Stimulated activated CD4-positive, alpha-beta T cell treated with anti-CD3 and anti-CD28 coated beads, TNF-alpha, amount 100 ng/mL, for 24 hours (primary cell): Measurements from ENCODE around the gene BIRC5.
"Not testable (repeated sequence)": the region's sequence is repeated elsewhere in the genome, so short reads cannot be mapped to it uniquely, and the experiment has no call there.

Source experiments
- DNase-seq, 3 experiments: peaks; one replicate each; pipeline ENCODE4 v3.0.0-alpha.2; 2020; ENCODE audit warnings: low read depth in 3 of 3

The BIRC5 gene

GRCh38 chr17:78224231-78225087, 10.4 kb downstream of the BIRC5 start:
- DNase-seq: no peak

- DNase-seq: no peak
These were observed 11.2 kb downstream of the BIRC5 start for GRCh38 chr17:78225088-78225865.

- DNase-seq: no peak
These were observed 12.2 kb downstream of the BIRC5 start for GRCh38 chr17:78226055-78226758.

GRCh38 chr17:78226759-78227454, 12.9 kb downstream of the BIRC5 start:
- DNase-seq: no peak

- no peak for DNase-seq
These were observed 13.4 kb downstream of the BIRC5 start for GRCh38 chr17:78227455-78227916.

- no peak for DNase-seq
These were observed 14.1 kb downstream of the BIRC5 start for GRCh38 chr17:78228176-78228575.

- DNase-seq: no peak
These were observed 16.4 kb downstream of the BIRC5 start for GRCh38 chr17:78230252-78230962.

- DNase-seq: no peak
These were observed 17.2 kb downstream of the BIRC5 start, which contains the start of gene TMEM235 for GRCh38 chr17:78230996-78231935. Gene TMEM235, plus strand, starts transcription at chr17:78231631. Its CDS starts 393 bp downstream, at chr17:78232024.

GRCh38 chr17:78231991-78232858, 18.2 kb downstream of the BIRC5 start:
- no peak for DNase-seq

GRCh38 chr17:78232859-78233173, 18.8 kb downstream of the BIRC5 start:
- DNase-seq: no peak

- DNase-seq: no peak
These were observed 19.6 kb downstream of the BIRC5 start for GRCh38 chr17:78233678-78234077.

- no peak for DNase-seq
These were observed 20.3 kb downstream of the BIRC5 start for GRCh38 chr17:78234261-78234865.

- DNase-seq: not testable (repeated sequence)
These were observed 21.0 kb downstream of the BIRC5 start for GRCh38 chr17:78235022-78235421.

GRCh38 chr17:78235885-78236284, 21.8 kb downstream of the BIRC5 start:
- DNase-seq: no peak

GRCh38 chr17:78236362-78237127, 22.5 kb downstream of the BIRC5 start:
- no peak for DNase-seq

GRCh38 chr17:78237401-78238012, 23.5 kb downstream of the BIRC5 start:
- DNase-seq: no peak

- no peak for DNase-seq
These were observed 24.9 kb downstream of the BIRC5 start for GRCh38 chr17:78238823-78239488.
